Suppressor macrophage treated with lipopolysaccharide for 1 hour (primary cell): Measurements from ENCODE around the gene HIVEP3.
A peak's percentile ranks its signal among the peaks of the same experiment; 100 is the strongest.

Experiments
- DNase-seq, 3 donors: peaks; one replicate each; pipeline ENCODE4 v3.0.0-alpha.2; 2020 to 2022

HIVEP3 gene

GRCh38 chr1:41809692-41810091, 109.0 kb downstream of the HIVEP3 start:
- peak; percentile 72 to 80 (median 77) for DNase-seq

DNA sequence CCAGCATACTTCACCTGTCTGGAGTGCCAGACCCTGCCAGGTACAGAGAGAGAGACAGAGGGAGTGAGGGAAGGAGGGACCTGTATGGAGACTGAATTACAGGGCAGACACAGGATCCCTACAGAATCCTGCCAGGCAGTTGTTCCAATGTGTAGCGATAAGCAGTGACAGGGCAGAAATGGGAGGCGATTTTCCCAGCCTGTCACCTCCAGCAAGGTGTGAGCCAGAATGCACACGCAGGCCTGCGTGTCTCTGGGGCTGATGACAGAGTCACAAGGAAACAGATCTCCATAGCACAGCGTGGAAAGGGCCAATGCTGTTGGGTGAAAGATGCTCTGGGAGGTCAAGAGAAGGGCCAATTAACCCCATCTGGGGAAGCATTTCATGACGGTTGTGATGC, 111.3 kb downstream of the HIVEP3 start:
- no peak for DNase-seq

DNA sequence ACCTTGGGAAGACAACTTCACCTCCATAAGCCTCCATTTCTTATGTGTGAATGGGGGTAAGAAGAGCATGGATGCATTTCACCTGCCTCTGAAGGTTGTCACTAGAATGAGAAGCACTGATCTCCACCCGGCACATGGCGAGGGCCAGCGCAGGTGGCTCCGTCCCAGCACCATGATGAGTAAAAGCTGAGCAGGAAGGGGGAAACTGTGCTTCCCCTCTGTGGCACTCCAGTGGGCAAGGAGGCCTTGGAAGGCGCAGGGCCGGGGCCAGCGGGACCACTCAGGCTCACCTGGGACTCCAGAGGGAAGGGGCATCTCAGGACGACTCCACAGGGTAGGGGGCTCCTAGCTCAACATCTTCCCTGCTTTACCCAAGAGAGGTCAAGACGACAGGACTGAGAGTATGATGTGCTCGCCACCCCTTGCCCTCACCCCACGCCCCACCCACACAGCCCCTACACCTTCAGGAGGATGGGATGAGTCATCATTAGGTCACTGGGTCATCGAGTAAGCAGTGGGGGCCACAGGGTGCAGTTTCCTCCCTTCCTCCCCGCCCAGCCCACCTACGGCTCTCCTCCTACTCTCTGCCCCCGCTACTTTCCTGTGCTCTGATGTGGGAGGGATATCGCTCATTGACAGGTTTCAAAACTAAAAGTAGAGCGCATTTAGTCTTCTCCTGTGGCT, 112.1 kb downstream of the HIVEP3 start:
- DNase-seq = peak; percentile 25 to 56 (median 52)

DNA sequence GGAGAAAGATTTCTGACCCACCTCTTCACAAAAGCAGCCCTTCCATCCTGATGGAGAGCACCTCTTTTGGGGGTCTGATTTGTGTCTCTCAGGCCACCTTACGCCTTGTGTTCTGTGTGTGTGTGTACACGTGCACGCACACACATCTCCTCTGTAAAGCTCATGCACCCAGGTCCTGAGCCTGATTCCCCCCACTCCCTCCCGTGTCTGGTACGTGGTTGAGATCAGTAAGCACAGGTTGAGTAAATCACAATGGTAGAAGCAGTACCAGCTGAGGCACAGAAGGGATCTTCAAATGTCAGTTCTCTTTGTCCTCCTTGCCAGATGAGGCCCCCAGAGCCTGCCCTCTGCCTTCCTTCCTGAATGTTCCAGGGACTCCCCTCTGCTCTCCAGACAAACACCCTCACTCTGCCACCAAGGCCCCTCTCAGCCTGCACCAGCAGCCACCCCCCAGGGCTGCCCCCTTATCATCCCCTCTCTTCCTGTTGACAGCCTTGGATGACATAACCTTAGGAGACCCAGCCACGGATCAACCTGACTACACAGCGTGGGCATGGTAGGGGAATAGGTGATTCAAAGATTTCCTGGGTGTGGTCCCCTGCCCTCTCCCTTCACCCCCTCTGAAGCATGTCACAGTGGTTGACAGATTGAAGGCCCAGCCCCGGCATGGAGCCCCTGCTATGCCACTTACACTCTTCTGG, 112.8 kb downstream of the HIVEP3 start:
- DNase-seq = no peak

DNA sequence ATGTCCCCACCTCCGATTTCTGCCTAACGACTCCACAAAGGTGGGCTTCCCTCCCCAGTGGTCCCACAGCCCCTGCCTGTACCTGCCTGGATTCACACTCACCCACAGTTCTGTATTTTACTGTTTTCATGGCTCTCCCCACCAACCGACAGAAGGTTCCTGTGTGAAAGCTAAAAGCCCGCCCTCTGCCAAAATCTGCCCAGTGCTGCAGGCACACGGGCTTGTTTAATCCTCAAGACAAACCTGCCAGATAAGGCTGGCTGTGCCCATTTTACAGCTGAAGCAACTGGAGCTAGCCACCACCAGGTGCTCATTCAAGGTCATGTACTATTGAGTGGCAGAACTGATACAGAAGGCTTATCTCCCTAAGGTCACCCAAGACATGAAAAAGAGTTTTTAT, 114.5 kb downstream of the HIVEP3 start:
- DNase-seq = no peak

DNA sequence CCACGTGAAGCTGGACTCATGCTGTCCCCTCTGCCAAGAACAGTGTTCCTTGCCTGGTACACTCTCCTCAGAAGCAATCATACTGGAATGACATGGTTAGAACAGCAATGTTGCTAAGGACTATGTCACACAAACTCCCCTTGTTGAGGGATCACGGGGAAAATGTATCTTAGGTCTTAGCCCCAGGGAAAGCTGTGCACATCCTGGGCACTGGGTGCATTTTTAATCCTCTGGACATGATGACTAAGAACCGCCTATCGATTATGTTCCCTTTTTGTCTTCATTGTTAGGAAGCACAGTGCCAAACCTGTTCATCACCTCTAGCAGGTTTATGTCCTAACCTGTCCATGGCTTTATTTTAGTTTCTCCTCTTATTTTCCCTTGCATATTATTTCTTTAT, 115.1 kb downstream of the HIVEP3 start:
- DNase-seq = peak in 1 of 3 donors; percentile 13

DNA sequence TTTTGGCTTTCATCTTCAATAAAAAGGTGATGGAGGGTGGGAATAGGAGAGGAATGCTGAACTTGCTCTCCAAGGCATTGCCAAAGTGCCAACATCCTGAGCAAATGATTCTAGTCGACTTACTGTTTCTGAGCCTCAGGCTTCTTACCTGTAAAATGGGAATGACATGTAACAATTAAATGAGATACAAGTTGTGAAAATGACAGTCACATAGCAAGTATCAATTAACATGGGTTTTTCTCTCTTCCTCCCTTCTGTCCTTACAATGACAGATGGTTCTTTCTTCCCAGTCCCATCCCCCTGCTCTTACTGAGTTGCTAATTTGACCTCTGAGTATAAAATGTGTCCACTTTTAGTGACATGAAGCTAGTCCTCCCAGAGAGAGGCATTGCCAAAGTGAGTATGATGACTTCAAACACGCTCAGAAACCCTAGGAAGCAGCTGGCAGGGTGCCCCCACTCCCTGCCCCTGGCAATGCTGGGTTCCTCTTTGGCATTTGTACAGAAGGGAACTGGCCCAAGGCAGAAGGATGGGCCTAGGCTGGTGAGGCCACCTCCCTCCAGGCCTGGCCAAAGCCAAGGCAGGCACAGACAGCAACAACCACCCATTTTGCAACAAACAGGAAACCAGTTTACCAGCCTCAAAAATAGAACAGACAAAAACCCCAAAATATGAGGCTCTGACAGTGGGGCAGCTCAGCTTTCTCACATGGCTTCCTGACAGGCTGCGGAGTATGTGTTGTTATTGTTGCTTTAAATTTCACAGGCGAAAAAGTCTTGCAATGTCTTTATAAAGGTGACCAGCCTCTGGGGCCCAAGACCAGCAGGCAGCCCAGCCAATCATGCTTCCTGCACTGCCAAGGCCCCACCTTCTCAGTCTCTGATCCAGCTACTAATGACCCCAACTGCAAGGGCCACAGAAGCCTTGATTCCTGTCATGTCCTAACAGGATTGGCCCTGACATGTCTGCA, 115.9 kb downstream of the HIVEP3 start:
- DNase-seq = peak; percentile 84 to 91 (median 89)

DNA sequence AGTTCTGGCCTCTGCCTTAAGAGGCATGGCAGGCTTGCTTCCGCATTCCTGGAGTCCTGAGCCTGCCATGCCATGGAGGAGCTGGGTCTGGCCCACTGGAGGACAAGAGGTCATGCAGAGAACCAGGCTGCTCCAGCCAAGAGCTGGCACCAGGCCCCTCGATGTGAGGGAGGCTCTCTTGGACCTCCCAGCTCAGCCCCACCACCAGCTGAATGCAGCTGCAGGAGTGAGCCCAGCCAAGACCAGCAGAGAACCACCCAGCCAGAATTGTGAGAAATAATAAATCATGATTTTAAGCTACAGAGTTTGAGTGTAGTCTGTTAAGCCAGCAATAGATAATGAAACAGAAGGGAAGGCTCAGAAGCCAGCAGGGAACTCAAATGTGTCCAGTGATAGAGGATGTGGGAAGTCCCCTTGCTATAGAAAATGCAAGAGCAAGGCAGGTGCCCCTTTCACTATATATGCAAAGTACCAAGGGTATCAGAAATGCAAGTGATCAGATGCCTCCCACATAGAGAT, 118.4 kb downstream of the HIVEP3 start:
- peak in 2 of 3 donors; percentile 32 for DNase-seq

DNA sequence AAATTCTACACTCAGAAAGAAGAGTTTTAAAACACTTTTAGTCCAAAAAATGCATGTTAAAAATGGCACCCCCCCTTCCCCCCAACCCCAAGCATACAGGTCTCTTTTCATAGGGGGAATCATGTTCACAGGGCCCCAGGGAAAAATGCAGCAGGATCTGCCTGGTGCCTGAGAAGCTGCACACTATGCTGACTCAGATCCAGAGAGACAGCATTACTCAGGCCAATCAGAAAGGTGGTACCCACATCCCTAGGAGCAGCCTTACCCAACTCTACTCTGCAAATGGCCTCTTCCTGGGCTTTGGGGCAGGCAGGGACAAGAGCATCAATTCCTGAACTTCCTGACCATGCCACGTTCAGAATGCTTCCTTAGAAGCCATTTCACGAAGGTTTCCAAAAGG, 119.0 kb downstream of the HIVEP3 start:
- DNase-seq = no peak

DNA sequence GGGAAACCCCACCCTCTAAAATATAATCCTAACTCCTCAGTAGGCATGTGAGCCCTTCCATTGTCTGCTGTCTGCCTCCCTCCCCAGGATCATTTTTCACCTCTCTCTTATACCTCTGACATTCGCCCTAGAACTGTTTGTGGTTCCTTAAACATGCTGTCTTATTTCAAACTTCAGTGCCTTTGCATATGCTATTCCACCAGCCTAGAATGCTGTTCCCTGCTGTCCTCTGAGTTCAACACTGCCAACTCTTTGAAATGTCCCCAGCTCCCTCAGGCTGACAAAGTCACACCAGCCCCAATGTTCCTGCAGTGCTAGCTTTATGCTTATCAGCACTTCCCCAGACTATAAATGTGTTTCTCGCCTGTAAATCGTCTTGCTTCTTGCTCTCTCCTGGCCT, 119.5 kb downstream of the HIVEP3 start:
- DNase-seq = no peak

GRCh38 chr1:41795205-41795762, 123.4 kb downstream of the HIVEP3 start:
- peak; percentile 64 to 70 (median 68) for DNase-seq

DNA sequence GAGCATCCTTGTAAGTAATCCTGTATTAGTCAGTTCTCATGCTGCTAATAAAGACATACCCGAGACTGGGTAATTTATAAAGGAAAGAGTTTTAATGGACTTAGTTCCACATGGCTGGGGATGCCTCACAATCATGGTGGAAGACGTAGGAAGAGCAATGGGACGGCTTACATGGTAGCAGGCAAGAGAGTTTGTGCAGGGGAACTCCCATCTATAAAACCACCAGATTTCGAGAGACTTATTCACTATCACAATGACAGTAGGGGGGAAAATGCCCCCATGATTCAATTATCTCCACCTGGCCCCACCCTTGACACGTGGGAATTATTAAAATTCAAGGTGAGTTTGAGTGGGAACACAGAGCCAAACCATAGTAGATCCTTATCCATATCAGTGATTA, 124.7 kb downstream of the HIVEP3 start:
- no peak for DNase-seq

DNA sequence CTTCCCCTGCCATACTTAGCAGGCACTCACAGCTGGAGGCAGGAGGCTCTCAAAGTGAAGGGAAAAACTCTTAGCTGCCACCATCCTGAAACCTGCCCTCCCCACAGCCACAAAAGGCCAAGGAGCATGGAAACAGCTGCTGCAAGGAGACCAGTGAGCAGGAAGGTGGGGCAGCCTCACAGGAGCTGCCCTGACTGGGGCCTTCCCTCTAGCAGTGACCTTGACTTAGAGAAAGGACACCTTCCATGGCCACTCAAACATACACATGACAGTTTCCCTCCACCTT, 126.3 kb downstream of the HIVEP3 start:
- DNase-seq = no peak

DNA sequence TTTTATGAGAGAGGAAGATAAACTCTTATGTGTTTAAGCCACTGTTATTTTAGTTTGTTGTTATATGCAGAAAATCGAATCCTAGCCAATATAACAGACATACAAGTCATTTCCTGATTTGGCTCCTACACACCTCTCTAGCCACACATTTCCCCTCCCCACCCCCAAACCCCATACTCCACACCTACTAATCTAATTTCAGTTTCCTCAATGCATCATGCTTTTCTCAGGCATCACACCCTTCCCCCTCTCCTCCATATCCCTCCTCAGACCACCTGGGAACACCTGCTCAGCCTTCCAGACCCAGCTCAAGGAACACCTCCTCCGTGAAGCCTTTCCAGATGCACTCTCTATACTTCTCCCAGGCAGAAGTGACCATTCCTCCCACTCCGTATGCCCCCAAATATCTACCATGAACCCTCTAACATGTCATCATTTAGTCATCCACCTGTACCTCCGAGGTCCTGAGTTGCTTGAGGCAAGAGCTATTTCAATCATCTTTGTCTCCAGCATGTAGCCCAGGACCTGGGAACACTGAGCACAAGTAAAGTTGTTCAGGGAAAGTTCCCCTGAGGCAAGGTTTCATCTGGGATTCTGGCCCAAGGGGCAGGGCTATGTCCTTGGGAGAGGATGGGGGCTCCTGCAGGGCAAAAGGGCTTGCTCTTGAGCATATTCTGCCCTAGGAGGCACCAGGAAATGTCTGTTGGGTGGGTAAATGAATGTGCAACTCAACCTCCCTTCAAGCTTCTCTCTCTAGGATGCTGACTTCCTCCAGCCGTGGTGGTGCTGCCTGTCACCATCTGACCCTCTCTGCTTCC, 126.8 kb downstream of the HIVEP3 start:
- DNase-seq = peak in 1 of 3 donors; percentile 33

DNA sequence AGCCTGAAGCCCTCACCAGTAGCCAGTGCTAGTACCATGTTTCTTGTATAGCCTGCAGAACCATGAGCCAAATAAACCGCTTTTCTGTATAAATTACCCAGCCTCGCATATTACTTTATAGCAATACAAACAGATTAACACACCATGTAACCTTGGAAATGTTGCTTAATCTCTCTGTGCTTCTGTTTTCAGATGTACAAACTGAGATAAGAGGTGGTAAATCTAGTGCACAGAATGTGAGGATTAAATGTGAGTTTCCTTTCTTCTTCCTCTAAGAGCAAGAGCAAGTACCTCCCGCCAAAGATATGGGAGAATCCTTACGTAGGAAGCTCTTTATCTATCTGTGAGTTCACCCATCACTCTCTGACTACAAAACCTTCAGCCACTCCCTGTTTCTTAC, 128.4 kb downstream of the HIVEP3 start:
- no peak for DNase-seq

- peak; percentile 76 to 83 (median 77) for DNase-seq
Measured at GRCh38 chr1:41789661-41790330, 128.9 kb downstream of the HIVEP3 start.

GRCh38 chr1:41788427-41788826, 130.3 kb downstream of the HIVEP3 start:
- no peak for DNase-seq

- peak; percentile 32 to 57 (median 44) for DNase-seq
Measured at GRCh38 chr1:41784531-41785274, 134.0 kb downstream of the HIVEP3 start.

GRCh38 chr1:41783189-41783639, 135.5 kb downstream of the HIVEP3 start:
- peak; percentile 88 to 93 (median 92) for DNase-seq

GRCh38 chr1:41780916-41781315, 137.8 kb downstream of the HIVEP3 start:
- DNase-seq = no peak

DNA sequence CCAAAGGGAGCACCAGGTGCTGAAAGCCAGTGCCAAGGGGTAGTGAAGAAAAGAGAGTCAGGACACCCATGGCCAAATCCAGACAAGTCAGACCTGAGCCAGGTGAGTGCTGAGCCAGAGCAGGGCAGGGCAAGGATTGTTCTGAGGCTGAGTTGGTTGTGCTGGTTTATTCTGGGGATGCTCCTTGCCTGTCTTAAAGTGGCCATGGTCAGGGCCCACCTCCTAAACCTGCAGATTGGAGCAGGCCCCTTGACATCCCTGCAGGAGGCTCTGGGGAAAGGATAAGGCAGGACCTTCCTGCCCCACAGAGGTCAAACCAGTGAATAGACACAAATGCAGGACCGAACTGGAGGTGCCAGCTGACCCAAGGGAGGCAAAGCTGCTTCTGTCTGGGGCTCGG, 138.4 kb downstream of the HIVEP3 start:
- no peak for DNase-seq
